K562 (cell line): ENCODE data around the gene CLASP1. TPM values are rescaled to one million over a fixed set of nuclear protein-coding genes. Genes with fewer than 3 reads are reported as not detected.

Experiments used
- AFF1 ChIP-seq, 2 experiments: fragments of 450-650 bp; IDR thresholded peaks; 2 replicates each; pipeline ENCODE4 v1.6.1; 2018; ENCODE audit warnings: mild to moderate bottlenecking in 2 of 2, low read depth in 1 of 2; ENCODE audit not compliant: partially characterized antibody in 2 of 2
- C11orf30 ChIP-seq: fragments of 450-650 bp; IDR thresholded peaks from 2 replicates; pipeline ENCODE4 v1.6.1; 2016; ENCODE audit warnings: low read depth, mild to moderate bottlenecking
- CBFA2T3 ChIP-seq: fragments of 450-650 bp; IDR thresholded peaks from 2 replicates; pipeline ENCODE4 v1.6.1; 2017
- CREM ChIP-seq: IDR thresholded peaks from 2 replicates; pipeline ENCODE4 v1.6.1; 2014; ENCODE audit warnings: antibody characterized with exemption, low read depth
- DLX4 ChIP-seq: fragments of 250-450 bp; sonication (Bioruptor Pico); IDR thresholded peaks from 2 replicates; pipeline ENCODE4 v1.6.1; 2021; ENCODE audit warnings: mild to moderate bottlenecking
- DMBX1 ChIP-seq: fragments of 250-450 bp; sonication (Bioruptor Pico); IDR thresholded peaks from 2 replicates; pipeline ENCODE4 v1.8.0; 2022; ENCODE audit warnings: inconsistent platforms, mild to moderate bottlenecking, moderate library complexity, borderline replicate concordance
- EZH2 ChIP-seq: IDR thresholded peaks from 2 replicates; pipeline ENCODE4 v1.6.1; 2012; ENCODE audit warnings: low read depth, mild to moderate bottlenecking, inconsistent platforms, low read length, borderline replicate concordance
- JUN ChIP-seq, 2 experiments: sonication (generic) in 1 of 2; formaldehyde crosslinking in 1 of 2; IDR thresholded peaks; 2 replicates each; pipeline versions ENCODE4 v1.6.1 to v1.8.0; 2012 to 2022; ENCODE audit warnings: borderline replicate concordance in 2 of 2, mild to moderate bottlenecking in 2 of 2, improper control_type of control experiment in 1 of 2, low read depth in 1 of 2, low read length in 1 of 2, missing genetic modification reagents in 1 of 2
- SAFB2 ChIP-seq: fragments of 200-400 bp; formaldehyde crosslinking; IDR thresholded peaks from 2 replicates; pipeline ENCODE4 v1.6.1; 2018; ENCODE audit warnings: borderline replicate concordance, low read length, low read depth, moderate library complexity; ENCODE audit not compliant: severe bottlenecking
- SIX5 ChIP-seq, 2 experiments: IDR thresholded peaks; 2 replicates each; pipeline ENCODE4 v1.6.1; 2011; ENCODE audit warnings: low read length in 2 of 2, borderline replicate concordance in 1 of 2, low read depth in 1 of 2, mild to moderate bottlenecking in 1 of 2, moderate library complexity in 1 of 2; ENCODE audit not compliant: insufficient read depth in 1 of 2
- SMARCE1 ChIP-seq: fragments of 450-650 bp; IDR thresholded peaks from 2 replicates; pipeline ENCODE4 v1.7.1; 2016; ENCODE audit warnings: mild to moderate bottlenecking
- STAG1 ChIP-seq: sonication (generic); formaldehyde crosslinking; IDR thresholded peaks from 2 replicates; pipeline ENCODE4 v1.5.0; 2020; ENCODE audit warnings: missing genetic modification reagents, borderline replicate concordance
- TAF7 ChIP-seq: fragments of 450-650 bp; IDR thresholded peaks from 2 replicates; pipeline ENCODE4 v1.6.1; 2016; ENCODE audit warnings: missing genetic modification characterization, missing compliant biosample characterization
- ZFP91 ChIP-seq: sonication (generic); formaldehyde crosslinking; IDR thresholded peaks from 2 replicates; pipeline ENCODE4 v1.8.0; 2022; ENCODE audit warnings: mild to moderate bottlenecking, missing genetic modification reagents
- ZNF12 ChIP-seq: sonication (generic); formaldehyde crosslinking; IDR thresholded peaks from 2 replicates; pipeline ENCODE4 v1.4.0; 2020; ENCODE audit warnings: mild to moderate bottlenecking, missing genetic modification reagents
- ZNF134 ChIP-seq: fragments of 250-450 bp; sonication (Bioruptor Pico); conservative IDR thresholded peaks from 2 replicates; pipeline ENCODE4 v1.4.0; 2020
- ZNF140 ChIP-seq: fragments of 250-450 bp; sonication (Bioruptor Pico); IDR thresholded peaks from 2 replicates; pipeline ENCODE4 v1.8.0; 2021; ENCODE audit warnings: moderate library complexity, mild to moderate bottlenecking, inconsistent platforms
- ZNF263 ChIP-seq: sonication (generic); formaldehyde crosslinking; IDR thresholded peaks from 2 replicates; pipeline ENCODE4 v1.8.0; 2022; ENCODE audit warnings: mild to moderate bottlenecking, missing genetic modification reagents, borderline replicate concordance
- ZNF280B ChIP-seq: fragments of 250-450 bp; sonication (Bioruptor Pico); IDR thresholded peaks from 2 replicates; pipeline ENCODE4 v1.5.1; 2021; ENCODE audit warnings: mild to moderate bottlenecking
- ZNF696 ChIP-seq: fragments of 250-450 bp; sonication (Bioruptor Pico); conservative IDR thresholded peaks from 2 replicates; pipeline ENCODE4 v1.4.0; 2020; ENCODE audit warnings: mild to moderate bottlenecking, moderate library complexity
- ZNF77 ChIP-seq: fragments of 250-450 bp; sonication (Bioruptor Pico); IDR thresholded peaks from 2 replicates; pipeline ENCODE4 v1.5.0; 2020
- polyA plus RNA-seq, 8 experiments: library from polyadenylated mRNA; depleted of rRNA in 4 of 8; stranded (reverse) in 5 of 8; unstranded in 3 of 8; fragments of >200 nt; fragmentation: Nextera tagmentation in 2 of 8; fragmentation: Illumina TruSeq in 1 of 8; extraction: Ambion mirVana in 2 of 8; extraction: Trizol in 1 of 8; gene quantifications; 2 replicates each; pipeline versions ENCODE4 v1.2.1 to v1.2.3, GENCODE V29; 2011 to 2014; ENCODE audit warnings: inconsistent platforms in 1 of 8, missing spikeins in 1 of 8
- total RNA-seq, 7 experiments: library from RNA; depleted of rRNA in 6 of 7; stranded (reverse); fragments of >200 nt in 6 of 7; fragmentation: Illumina TruSeq in 2 of 7; extraction: Trizol in 2 of 7; gene quantifications; 2 replicates each; pipeline versions ENCODE4 v1.2.1 to v1.2.3, GENCODE V29; 2011 to 2021; ENCODE audit warnings: low replicate concordance in 1 of 7

The CLASP1 gene
- total and polyA plus RNA-seq, 9 of the 15 experiments (the other 6 are each of a cell fraction or from before 2014, with no cell fraction given) = 1.7 to 40.3 (median 20.7) TPM

- TF ChIP-seq JUN (IDR thresholded peaks at IDR 0.05; ENCODE audit: borderline replicate concordance, low read depth, low read length) (no peak), JUN (CRISPR knock-in tag; IDR thresholded peaks at IDR 0.05; ENCODE audit: borderline replicate concordance) (no peak), TAF7 (tag) (no peak), ZNF140 (CRISPR knock-in tag) (no peak), CREM (0 out of 2 replicates have a peak, but pooled peaks have one; percentile 16), ZFP91 (CRISPR knock-in tag) (no peak), ZNF77 (no peak), CBFA2T3 (no peak; the same call in 1 of the 2 replicates), ZNF12 (CRISPR knock-in tag) (no peak), DMBX1 (CRISPR knock-in tag) (no peak), ZNF134 (no peak), DLX4 (no peak), ZNF263 (CRISPR knock-in tag) (peak; percentile 21; the same call in 1 of the 2 replicates), STAG1 (CRISPR knock-in tag) (no peak), C11orf30 (peak; percentile 94), ZNF280B (CRISPR knock-in tag) (no peak), SAFB2 (no peak), EZH2 (no peak), SIX5 (IDR thresholded peaks at IDR 0.05; ENCODE audit: borderline replicate concordance in 1 of 2, insufficient read depth in 1 of 2, low read depth in 1 of 2, low read length in 2 of 2) (no peak), AFF1 (IDR thresholded peaks at IDR 0.05; ENCODE audit: low read depth in 1 of 2, partially characterized antibody in 2 of 2) (no peak), ZNF696 (CRISPR knock-in tag) (no peak), SMARCE1 (peak; percentile 62; the same call in 1 of the 2 replicates)
These were observed 21.7 kb downstream of the CLASP1 start (continued) for GRCh38 chr2:121627525-121628050.
